Mesothelial cell of epicardium (in vitro differentiated cells): ENCODE data around the gene DHX57. TPM values are rescaled to one million over a fixed set of nuclear protein-coding genes. Genes with fewer than 3 reads are reported as not detected.
"Not testable (repeated sequence)": the region's sequence is repeated elsewhere in the genome, so short reads cannot be mapped to it uniquely, and the experiment has no call there.

Experiments
- DNase-seq, 2 experiments: peaks; one replicate each; pipeline ENCODE4 v3.0.0; 2021; ENCODE audit warnings: low spot score in 2 of 2; ENCODE audit not compliant: unreplicated experiment in 2 of 2
- H3K27ac Mint-ChIP-seq: 2 replicates; pipeline ENCODE4 v1.8.0; 2021; ENCODE audit warnings: mixed read lengths
- H3K27me3 Mint-ChIP-seq: 2 replicates; pipeline ENCODE4 v1.8.0; 2021; ENCODE audit warnings: low read depth, mixed read lengths
- H3K36me3 Mint-ChIP-seq: 2 replicates; pipeline ENCODE4 v1.8.0; 2021; ENCODE audit warnings: mixed read lengths
- H3K4me1 Mint-ChIP-seq: 2 replicates; pipeline ENCODE4 v1.8.0; 2021; ENCODE audit warnings: mixed read lengths
- H3K4me3 Mint-ChIP-seq: 2 replicates; pipeline ENCODE4 v1.8.0; 2021; ENCODE audit warnings: mild to moderate bottlenecking, moderate library complexity, mixed read lengths
- H3K9me3 Mint-ChIP-seq: 2 replicates; pipeline ENCODE4 v1.8.0; 2021; ENCODE audit warnings: mixed read lengths
- CTCF ChIP-seq: fragments of 200-600 bp; sonication (generic); IDR thresholded peaks from one replicate; pipeline ENCODE4 v1.5.0; 2021; ENCODE audit warnings: antibody characterized with exemption; ENCODE audit not compliant: unreplicated experiment
- total RNA-seq: library from RNA; stranded (reverse); gene quantifications from 3 replicates; pipeline ENCODE4 v1.2.1, GENCODE V29; 2021

Gene DHX57
- total RNA-seq, 1 donor from 2014 or later = 33.7 TPM

GRCh38 chr2:38797250-38797676, 78.5 kb downstream of the DHX57 start:
- no peaks in the 10 kb centered on the region for H3K27me3 Mint-ChIP-seq
- no peak for TF ChIP-seq CTCF
- no peak for DNase-seq
- no peaks in the 10 kb centered on the region for H3K9me3 Mint-ChIP-seq
- H3K36me3 Mint-ChIP-seq = peaks cover 7% of the 10 kb centered on the region
- no peak overlapping the region for H3K4me3 Mint-ChIP-seq
- H3K4me1 Mint-ChIP-seq = peaks cover 4% of the 10 kb centered on the region
- H3K27ac Mint-ChIP-seq = no peak overlapping the region

GRCh38 chr2:38795016-38795415, 80.7 kb downstream of the DHX57 start:
- not testable (repeated sequence) for DNase-seq, H3K36me3 Mint-ChIP-seq, H3K27ac Mint-ChIP-seq, H3K4me3 Mint-ChIP-seq, H3K4me1 Mint-ChIP-seq, H3K27me3 Mint-ChIP-seq, H3K9me3 Mint-ChIP-seq

GRCh38 chr2:38794235-38794946, 81.3 kb downstream of the DHX57 start:
- Mint-ChIP-seq H3K36me3 (peaks cover 2% of the 10 kb centered on the region), H3K27me3 (no peaks in the 10 kb centered on the region), H3K27ac (no peak overlapping the region), H3K4me3 (no peak overlapping the region), H3K9me3 (no peaks in the 10 kb centered on the region), H3K4me1 (peaks cover 4% of the 10 kb centered on the region)
- no peak for TF ChIP-seq CTCF
- no peak for DNase-seq

- Mint-ChIP-seq H3K4me3 (no peak overlapping the region), H3K27me3 (no peaks in the 10 kb centered on the region), H3K4me1 (peaks cover 4% of the 10 kb centered on the region), H3K9me3 (no peaks in the 10 kb centered on the region), H3K27ac (no peak overlapping the region), H3K36me3 (no peaks in the 10 kb centered on the region)
- no peak for DNase-seq
- TF ChIP-seq CTCF = no peak
Observed at GRCh38 chr2:38793511-38793910, 82.2 kb downstream of the DHX57 start.

- H3K36me3 Mint-ChIP-seq = no peaks in the 10 kb centered on the region
- H3K27ac Mint-ChIP-seq = no peak overlapping the region
- TF ChIP-seq CTCF = no peak
- no peak for DNase-seq
- H3K27me3 Mint-ChIP-seq = no peaks in the 10 kb centered on the region
- no peaks in the 10 kb centered on the region for H3K9me3 Mint-ChIP-seq
- H3K4me1 Mint-ChIP-seq = peaks cover 4% of the 10 kb centered on the region
- no peak overlapping the region for H3K4me3 Mint-ChIP-seq
Observed at GRCh38 chr2:38792751-38793150, 83.0 kb downstream of the DHX57 start.

GRCh38 chr2:38792321-38792720, 83.4 kb downstream of the DHX57 start:
- H3K9me3 Mint-ChIP-seq, H3K27ac Mint-ChIP-seq, H3K4me1 Mint-ChIP-seq, H3K36me3 Mint-ChIP-seq, H3K27me3 Mint-ChIP-seq, DNase-seq, H3K4me3 Mint-ChIP-seq: not testable (repeated sequence)

GRCh38 chr2:38791744-38792143, 84.0 kb downstream of the DHX57 start:
- no peak for DNase-seq
- no peak overlapping the region for H3K4me3 Mint-ChIP-seq
- no peaks in the 10 kb centered on the region for H3K27me3 Mint-ChIP-seq
- no peaks in the 10 kb centered on the region for H3K4me1 Mint-ChIP-seq
- no peak overlapping the region for H3K27ac Mint-ChIP-seq
- TF ChIP-seq CTCF = no peak
- H3K36me3 Mint-ChIP-seq = no peaks in the 10 kb centered on the region
- H3K9me3 Mint-ChIP-seq = no peaks in the 10 kb centered on the region
